Germinal center (tissue), 1 donor: ENCODE data around the gene NELL1.

Source experiments
- DNase-seq: peaks from one replicate; pipeline ENCODE4 v3.0.0; 2012; ENCODE audit warnings: mixed read lengths, low spot score

NELL1 gene

DNA sequence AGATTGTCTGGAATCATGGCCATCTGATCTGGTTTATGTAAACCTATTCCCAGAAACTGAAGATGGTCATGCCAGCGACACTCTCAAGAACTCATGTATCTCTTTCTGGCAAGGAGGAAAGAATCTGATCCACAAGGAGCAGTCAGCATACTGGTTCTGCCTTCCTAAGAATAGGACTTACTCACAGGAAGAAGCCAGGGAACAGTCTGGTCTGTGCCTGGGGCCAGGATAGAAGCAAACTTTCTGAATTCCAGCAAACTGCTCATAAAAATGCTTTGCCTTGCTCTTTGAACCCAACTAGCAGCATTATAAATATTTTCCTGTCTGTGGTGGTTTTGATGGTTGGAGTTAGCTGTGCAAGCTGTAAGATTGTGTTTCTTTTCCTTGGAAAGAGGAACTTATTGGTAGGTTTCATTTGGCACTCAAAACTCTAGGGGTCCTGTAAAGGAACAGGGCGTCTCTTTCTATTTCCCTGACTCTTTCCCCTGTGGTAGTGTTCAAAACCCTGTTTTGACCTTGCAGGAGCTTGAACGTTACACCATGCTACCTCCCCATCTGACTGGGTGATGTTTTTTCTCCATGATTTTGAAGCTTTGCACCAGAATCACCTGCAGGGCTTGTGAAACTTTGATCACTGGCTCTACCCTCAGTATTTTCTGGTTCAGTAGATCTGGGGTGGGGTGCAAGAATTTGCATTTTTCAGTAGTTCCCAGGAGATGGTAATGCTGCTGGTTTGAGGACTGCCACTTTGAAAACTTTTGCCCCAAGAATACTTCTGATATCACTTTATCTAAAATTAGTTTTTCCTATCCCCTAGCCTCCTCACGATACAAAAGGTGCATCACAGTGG, 895.7 kb downstream of the NELL1 start:
- no peak for DNase-seq

DNA sequence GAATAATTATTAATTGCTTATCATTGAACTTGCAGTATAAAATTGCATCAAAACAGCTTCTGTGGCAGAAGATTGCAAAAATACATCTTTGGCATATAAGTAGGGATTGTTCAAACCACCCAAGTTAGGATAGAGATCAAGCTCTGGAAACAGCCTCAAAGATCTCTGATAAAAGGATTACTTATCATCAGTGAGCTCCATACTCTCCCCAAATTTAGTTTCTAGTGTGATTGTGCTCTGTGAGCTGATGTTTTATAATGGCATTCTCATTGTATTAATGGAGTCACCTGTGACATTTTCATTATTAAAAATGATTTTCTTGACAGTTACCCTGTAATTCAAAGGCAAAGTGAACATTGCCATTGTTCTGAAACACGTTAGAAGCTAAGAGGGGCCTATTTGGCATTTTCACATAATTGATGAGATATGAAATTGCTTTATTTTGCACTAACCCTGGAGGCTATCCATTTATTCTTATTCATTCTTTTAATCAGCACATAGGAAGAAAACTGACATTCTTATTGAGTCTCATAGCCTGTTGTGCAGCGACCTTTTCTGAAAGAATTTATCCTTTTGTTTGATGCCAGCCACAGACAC, 897.2 kb downstream of the NELL1 start:
- no peak for DNase-seq

DNA sequence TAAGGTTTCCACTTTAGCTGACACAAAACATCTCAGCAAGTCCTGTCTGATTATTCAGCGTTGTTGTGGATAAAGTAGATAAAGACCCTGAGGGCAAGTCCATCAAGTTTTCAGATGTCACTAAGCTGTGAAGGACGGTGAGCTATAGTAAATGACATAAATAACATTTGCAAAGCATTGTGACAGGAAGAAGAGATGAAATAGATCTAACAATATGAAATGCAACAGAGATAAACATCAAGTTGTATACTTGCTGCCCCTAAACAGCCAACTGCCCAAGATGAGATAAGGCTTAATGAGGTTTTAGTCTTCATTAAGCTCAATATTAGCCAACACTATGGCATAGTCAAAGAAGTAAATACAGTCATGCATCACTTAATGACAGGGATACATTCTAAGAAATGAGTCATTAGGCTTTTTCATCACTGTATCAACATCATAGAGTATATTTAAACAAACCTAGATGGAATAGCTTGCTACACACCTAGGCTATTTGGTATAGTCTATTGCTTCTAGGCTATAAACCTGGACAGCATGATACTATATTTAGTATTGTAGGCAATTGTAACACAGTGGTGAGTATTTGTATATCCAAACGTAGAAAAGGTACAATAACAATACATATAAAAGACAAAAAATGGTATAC, 898.4 kb downstream of the NELL1 start:
- no peak for DNase-seq

DNA sequence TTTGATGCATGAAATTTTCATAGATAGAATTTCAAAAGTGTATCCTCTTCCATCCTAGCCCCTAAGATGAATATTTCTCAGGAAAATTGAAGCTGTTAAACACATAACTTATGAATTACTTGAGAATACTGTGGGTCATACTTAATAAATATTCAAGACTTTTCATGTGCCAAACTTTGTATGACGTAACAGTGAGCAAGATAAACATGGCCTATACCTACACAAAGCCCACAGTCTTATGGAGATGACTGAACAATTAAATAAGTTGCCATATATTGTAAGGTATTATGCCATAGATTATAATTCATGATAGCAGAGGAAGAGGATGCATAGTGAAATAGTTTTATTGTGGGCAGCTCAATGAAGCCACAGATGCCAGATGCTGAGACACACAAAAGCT, 902.8 kb downstream of the NELL1 start:
- DNase-seq = no peak

DNA sequence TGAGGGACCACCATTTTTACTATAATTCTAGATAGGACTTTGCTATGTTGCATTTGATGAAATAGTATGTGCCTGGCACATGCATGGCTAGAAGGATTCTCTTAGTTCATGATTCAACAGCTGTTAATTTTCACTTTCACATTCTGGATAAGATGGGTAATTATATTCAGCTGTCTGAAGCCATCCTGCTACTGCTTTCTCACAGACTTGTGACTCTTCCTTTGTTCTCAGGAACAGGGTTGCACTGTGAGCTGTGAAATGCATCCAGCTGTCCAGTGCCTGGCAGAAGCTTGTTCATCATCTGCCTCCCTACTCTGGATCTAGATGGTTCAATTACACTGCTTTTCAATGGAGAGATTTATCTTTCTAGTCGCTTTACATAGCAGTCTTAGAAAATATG, 913.4 kb downstream of the NELL1 start:
- DNase-seq = no peak

DNA sequence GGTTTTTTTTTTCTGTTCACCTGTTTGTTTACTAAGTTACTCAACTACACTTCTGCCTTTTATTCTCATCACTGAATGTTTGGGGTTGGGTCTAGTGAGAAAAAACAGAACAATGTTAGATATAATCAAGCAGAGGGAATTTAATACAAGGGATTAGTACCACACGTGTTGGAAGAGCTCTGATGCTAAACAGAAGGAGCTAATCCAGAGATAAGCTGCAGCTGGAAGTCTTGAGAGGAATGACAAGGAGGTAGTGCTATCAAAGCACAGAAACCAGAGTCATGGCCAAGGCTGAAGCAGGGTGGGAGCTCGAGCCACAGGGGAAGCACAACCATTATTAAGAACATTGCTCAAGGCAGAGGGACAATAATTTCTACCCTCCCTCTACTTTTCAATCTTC, 919.4 kb downstream of the NELL1 start:
- no peak for DNase-seq

DNA sequence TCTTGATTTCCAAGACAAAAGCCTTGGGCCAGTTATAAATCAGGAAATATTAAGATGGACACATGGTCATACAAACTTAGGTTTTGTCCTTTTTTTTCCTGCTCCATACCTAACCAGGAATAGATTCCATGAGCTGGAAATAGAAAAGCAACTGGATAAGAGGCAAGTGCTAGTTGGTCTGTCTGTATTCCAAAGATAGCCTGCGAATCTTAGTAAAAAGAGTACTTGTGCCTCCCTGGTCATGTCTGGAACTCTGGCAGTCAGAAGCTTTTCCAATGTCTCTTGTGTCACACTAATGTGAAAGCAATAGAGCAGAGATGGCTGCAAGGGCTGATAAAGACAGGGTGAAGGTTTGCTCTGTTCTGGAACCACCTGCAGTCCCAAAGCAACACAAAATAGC, 933.3 kb downstream of the NELL1 start:
- DNase-seq = no peak

DNA sequence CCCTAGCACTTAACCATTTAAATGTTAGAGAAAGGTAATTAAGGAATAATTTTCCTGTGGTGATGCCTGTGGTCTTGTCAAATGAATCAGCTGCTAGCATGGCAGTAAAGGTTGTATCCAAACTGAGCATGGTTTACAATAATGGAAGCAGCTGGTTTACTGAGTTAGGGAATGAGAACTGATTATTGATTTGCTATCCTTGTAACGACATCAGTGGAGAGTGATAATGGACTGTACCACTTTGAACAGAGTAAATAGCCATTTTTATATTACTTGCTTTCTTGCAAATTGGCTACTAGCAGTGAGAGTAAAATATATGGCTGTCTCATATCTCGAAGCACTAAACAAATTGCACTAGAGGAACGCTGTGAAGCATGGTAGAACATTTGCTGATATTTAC, 934.5 kb downstream of the NELL1 start:
- DNase-seq = no peak

DNA sequence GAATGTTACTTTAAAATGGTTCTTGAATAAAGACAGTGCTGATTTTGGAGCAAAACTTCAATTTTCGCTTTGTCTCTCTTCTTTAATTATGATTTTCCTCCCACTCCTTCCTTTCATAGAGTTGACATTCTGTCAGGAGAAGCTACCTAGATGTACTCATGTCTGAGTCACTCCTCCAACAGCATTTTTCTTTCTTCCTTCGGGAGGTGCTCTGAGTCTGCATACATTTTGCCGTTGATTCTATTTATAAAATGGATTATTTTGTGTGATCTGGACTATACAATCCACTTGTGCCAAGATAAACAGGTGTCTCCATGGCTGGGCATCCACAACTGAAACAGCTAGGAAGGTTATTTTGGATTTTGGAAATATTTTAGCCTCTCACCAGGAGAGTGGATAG, 935.2 kb downstream of the NELL1 start:
- no peak for DNase-seq

DNA sequence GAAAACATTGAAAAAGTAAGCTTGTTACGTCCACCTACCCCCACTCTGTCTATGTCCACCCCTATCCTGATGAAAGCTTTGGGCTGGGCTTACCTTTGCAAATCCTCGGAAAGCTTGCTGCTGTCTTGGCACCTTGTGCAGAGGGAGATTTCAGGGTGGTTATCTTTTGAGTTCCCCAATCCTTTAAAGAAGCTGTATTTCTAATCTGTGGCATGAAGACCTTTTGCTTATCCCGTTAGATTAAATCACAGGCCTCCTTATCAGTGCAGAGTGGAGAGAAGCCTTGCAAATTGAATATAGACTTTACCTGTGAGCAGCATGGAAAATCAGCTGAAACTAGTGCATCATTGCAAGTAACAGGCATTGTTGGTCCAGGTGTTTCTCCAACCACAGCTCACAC, 942.9 kb downstream of the NELL1 start:
- no peak for DNase-seq

DNA sequence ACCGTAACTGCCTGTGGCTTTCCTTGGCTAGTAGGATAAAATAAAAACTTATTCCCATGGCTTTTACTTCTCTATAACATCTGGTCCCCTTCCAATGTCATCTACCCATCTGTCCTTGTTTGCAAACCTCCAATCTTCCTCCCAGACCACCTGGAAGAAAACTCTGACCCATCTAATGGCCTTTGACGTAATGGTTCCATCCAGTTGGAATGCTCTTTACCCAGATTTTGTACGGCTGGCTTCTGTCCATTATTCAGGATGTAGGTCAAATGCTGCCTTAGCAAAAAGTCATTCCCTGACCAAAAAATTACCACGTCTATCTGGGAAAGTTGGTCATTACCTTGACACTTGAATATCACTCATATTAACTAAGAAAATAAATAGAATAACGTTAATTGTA, 945.6 kb downstream of the NELL1 start:
- no peak for DNase-seq

DNA sequence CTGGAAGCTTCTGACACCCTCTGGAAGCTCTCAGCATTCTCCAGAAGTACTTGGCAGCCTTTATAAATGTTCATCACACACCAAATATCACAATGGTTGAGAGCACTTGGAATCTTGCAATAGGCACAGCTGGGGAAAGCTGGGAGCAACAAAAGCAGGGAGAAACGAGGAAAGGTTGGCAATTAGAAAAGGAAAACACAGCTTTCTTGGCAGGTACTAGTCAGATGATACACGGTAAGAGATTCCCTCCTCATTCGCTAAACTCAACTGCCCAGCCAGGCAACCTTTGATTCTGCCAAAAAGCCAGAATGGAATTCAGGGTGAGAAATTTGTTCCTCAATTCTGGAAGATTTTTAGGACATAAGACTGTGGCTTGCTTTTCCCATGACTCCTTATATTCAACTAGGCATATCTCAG, 946.6 kb downstream of the NELL1 start:
- DNase-seq = no peak

DNA sequence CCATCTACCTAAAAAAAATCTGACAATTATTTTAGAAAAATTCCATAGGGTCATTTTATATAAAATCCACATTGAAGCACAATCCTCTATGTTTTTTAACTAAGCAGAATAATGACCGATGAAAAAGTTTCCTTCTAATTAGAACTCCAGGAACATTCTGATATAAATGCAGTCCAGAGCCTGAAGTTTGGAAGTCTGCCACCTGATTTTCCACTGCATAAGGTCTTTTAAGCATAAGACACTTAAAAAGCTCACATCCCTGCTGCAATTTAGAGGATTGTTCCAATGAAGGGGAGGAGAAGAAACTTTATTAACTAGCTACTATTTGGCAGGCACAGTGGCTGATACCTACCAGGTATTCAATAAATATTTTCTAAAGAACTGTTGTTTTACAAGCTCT, 953.2 kb downstream of the NELL1 start:
- no peak for DNase-seq

DNA sequence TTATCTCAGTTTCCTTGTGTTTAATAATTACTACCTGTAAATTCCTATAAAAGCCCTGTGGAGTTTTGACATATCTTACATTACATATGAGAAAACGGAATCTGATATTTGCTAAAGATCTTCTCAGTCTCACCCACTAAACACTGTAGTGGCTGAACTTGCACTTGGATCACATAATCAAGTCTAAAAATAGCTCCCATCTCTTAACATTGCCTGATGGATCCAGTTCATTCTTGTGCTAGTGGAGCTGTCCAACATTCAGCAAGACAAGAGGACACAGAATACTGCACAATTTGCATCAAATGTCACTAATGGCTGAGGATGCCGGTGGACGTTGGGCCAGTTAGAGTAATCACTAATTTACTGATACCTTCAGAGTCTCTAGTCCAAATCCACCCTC, 953.6 kb downstream of the NELL1 start:
- DNase-seq = no peak
